ENCODE results near the gene PRR9.

The PRR9 gene

GRCh38 chr1:153192697-153193096, 24.7 kb upstream of the PRR9 start:
- DNase-seq (ENCODE audit: extremely low read depth, low read depth), result no peak
- no peak for TF ChIP-seq CTCF (IDR thresholded peaks at IDR 0.05; ENCODE audit: low read depth, low read length, missing control alignments)
- H3K4me3 ChIP-seq (replicated peaks; ENCODE audit: low read depth, low read length), result no peak overlapping the region

GRCh38 chr1:153194331-153195050, 22.9 kb upstream of the PRR9 start:
- no peak for DNase-seq (ENCODE audit: extremely low read depth, low read depth)
- no peak overlapping the region for H3K4me3 ChIP-seq (replicated peaks; ENCODE audit: low read depth, low read length)
- no peak for TF ChIP-seq CTCF (IDR thresholded peaks at IDR 0.05; ENCODE audit: low read depth, low read length, missing control alignments)

- no peak for TF ChIP-seq CTCF (IDR thresholded peaks at IDR 0.05; ENCODE audit: low read depth, low read length, missing control alignments)
- no peak for DNase-seq (ENCODE audit: extremely low read depth, low read depth)
Observed at GRCh38 chr1:153195216-153195615, 22.2 kb upstream of the PRR9 start.

GRCh38 chr1:153202006-153202405, 15.4 kb upstream of the PRR9 start:
- TF ChIP-seq CTCF (IDR thresholded peaks at IDR 0.05; ENCODE audit: low read depth, low read length, missing control alignments), result no peak
- H3K4me3 ChIP-seq (replicated peaks; ENCODE audit: low read depth, low read length), result no peak overlapping the region
- DNase-seq (ENCODE audit: extremely low read depth, low read depth), result no peak

More at GRCh38 chr1:153195216-153195615, 22.2 kb upstream of the PRR9 start:
- no peak overlapping the region for H3K4me3 ChIP-seq (replicated peaks; ENCODE audit: low read depth, low read length)

- no peak within 1 kb of the TSS for H3K4me3 ChIP-seq (replicated peaks; ENCODE audit: low read depth, low read length)
- no peak for DNase-seq (ENCODE audit: extremely low read depth, low read depth)
- TF ChIP-seq CTCF (IDR thresholded peaks at IDR 0.05; ENCODE audit: low read depth, low read length, missing control alignments), result no peak
Observed at GRCh38 chr1:153203130-153203529, 14.3 kb upstream of the PRR9 start, which contains the start of gene LELP1. Gene LELP1 (plus strand): TSS chr1:153203430. CDS start chr1:153204708, 1,278 bp downstream.

GRCh38 chr1:153206631-153207030, 10.8 kb upstream of the PRR9 start:
- no peak for TF ChIP-seq CTCF (IDR thresholded peaks at IDR 0.05; ENCODE audit: low read depth, low read length, missing control alignments)
- no peak for DNase-seq (ENCODE audit: extremely low read depth, low read depth)
- H3K4me3 ChIP-seq (replicated peaks; ENCODE audit: low read depth, low read length), result no peak overlapping the region

- no peak overlapping the region for H3K4me3 ChIP-seq (replicated peaks; ENCODE audit: low read depth, low read length)
- DNase-seq (ENCODE audit: extremely low read depth, low read depth), result no peak
- TF ChIP-seq CTCF (IDR thresholded peaks at IDR 0.05; ENCODE audit: low read depth, low read length, missing control alignments), result no peak
Observed at GRCh38 chr1:153210206-153210605, 7.2 kb upstream of the PRR9 start.

All from HFF-Myc (cell line).